HepG2 (cell line): ENCODE measurements around the gene PBLD. TPM values are rescaled to one million over a fixed set of nuclear protein-coding genes. Genes with fewer than 3 reads are reported as not detected.

Source experiments
- BRCA1 ChIP-seq: sonication (generic); formaldehyde crosslinking; IDR thresholded peaks from 2 replicates; pipeline ENCODE4 v1.4.0; 2020; ENCODE audit warnings: missing genetic modification reagents
- CEBPG ChIP-seq: IDR thresholded peaks from 2 replicates; pipeline ENCODE4 v1.6.1; 2016
- HES4 ChIP-seq: sonication (generic); formaldehyde crosslinking; IDR thresholded peaks from 2 replicates; pipeline ENCODE4 v1.9.0; 2021; ENCODE audit warnings: mild to moderate bottlenecking, missing genetic modification reagents, borderline replicate concordance
- HMG20A ChIP-seq: IDR thresholded peaks from 2 replicates; pipeline ENCODE4 v1.6.1; 2016; ENCODE audit warnings: borderline replicate concordance
- HNRNPL ChIP-seq: fragments of 200-400 bp; formaldehyde crosslinking; IDR thresholded peaks from 2 replicates; pipeline ENCODE4 v1.6.1; 2017; ENCODE audit warnings: mild to moderate bottlenecking, low read depth, low read length
- KAT7 ChIP-seq: IDR thresholded peaks from 2 replicates; pipeline ENCODE4 v1.6.1; 2018; ENCODE audit warnings: borderline replicate concordance, missing compliant biosample characterization
- KLF15 ChIP-seq: sonication (generic); formaldehyde crosslinking; IDR thresholded peaks from 2 replicates; pipeline ENCODE4 v1.8.1; 2023; ENCODE audit warnings: borderline replicate concordance, mild to moderate bottlenecking, inconsistent platforms, missing genetic modification reagents, mixed read lengths
- MED1 ChIP-seq: sonication (generic); formaldehyde crosslinking; IDR thresholded peaks from 2 replicates; pipeline ENCODE4 v1.4.0; 2020; ENCODE audit warnings: missing genetic modification reagents
- MED8 ChIP-seq: sonication (generic); formaldehyde crosslinking; IDR thresholded peaks from 2 replicates; pipeline ENCODE4 v1.8.1; 2023; ENCODE audit warnings: mild to moderate bottlenecking, missing genetic modification reagents; ENCODE audit not compliant: insufficient replicate concordance
- MLX ChIP-seq: IDR thresholded peaks from 2 replicates; pipeline ENCODE4 v1.6.1; 2016
- PAX8 ChIP-seq: sonication (generic); formaldehyde crosslinking; IDR thresholded peaks from 2 replicates; pipeline ENCODE4 v1.8.0; 2022; ENCODE audit warnings: mild to moderate bottlenecking, missing genetic modification reagents, borderline replicate concordance
- TCF7L2 ChIP-seq: IDR thresholded peaks from 2 replicates; pipeline ENCODE4 v1.6.1; 2011; ENCODE audit warnings: mild to moderate bottlenecking, low read depth, low read length, moderate library complexity
- TFDP2 ChIP-seq: sonication (generic); formaldehyde crosslinking; IDR thresholded peaks from 2 replicates; pipeline ENCODE4 v1.4.0; 2020; ENCODE audit warnings: missing genetic modification reagents
- ZBTB39 ChIP-seq: sonication (generic); formaldehyde crosslinking; IDR thresholded peaks from 2 replicates; pipeline ENCODE4 v1.5.0; 2020; ENCODE audit warnings: missing genetic modification reagents
- ZBTB42 ChIP-seq: sonication (generic); formaldehyde crosslinking; IDR thresholded peaks from 2 replicates; pipeline ENCODE4 v1.5.0; 2020; ENCODE audit warnings: mild to moderate bottlenecking, missing genetic modification reagents
- ZNF142 ChIP-seq: sonication (generic); formaldehyde crosslinking; IDR thresholded peaks from 2 replicates; pipeline ENCODE4 v1.4.0; 2020; ENCODE audit warnings: missing genetic modification reagents
- ZNF878 ChIP-seq: sonication (generic); formaldehyde crosslinking; IDR thresholded peaks from 2 replicates; pipeline ENCODE4 v1.8.1; 2023; ENCODE audit warnings: mild to moderate bottlenecking, missing genetic modification reagents, moderate library complexity
- ZSCAN31 ChIP-seq: sonication (generic); formaldehyde crosslinking; IDR thresholded peaks from 2 replicates; pipeline ENCODE4 v1.5.0; 2020; ENCODE audit warnings: low read depth, mild to moderate bottlenecking, missing genetic modification reagents
- polyA plus RNA-seq, 8 experiments: library from polyadenylated mRNA; depleted of rRNA in 3 of 8; stranded (reverse) in 7 of 8; unstranded in 1 of 8; fragments of >200 nt; fragmentation: Illumina TruSeq in 4 of 8; extraction: Trizol in 4 of 8; gene quantifications; 2 replicates each; pipeline versions ENCODE4 v1.2.1 to v1.2.3, GENCODE V29; 2011 to 2016; ENCODE audit warnings: low read depth in 4 of 8, missing spikeins in 1 of 8, mixed read lengths in 1 of 8; ENCODE audit not compliant: insufficient read depth in 1 of 8
- total RNA-seq, 5 experiments: library from RNA; depleted of rRNA; stranded (reverse); fragments of >200 nt; fragmentation: Illumina TruSeq; extraction: Trizol; gene quantifications; 2 replicates each; pipeline ENCODE4 v1.2.3, GENCODE V29; 2016; ENCODE audit warnings: low read depth in 1 of 5

PBLD gene
- total and polyA plus RNA-seq, 2 of the 13 experiments (the other 11 are each of a cell fraction or from before 2014, with no cell fraction given), result 0.42 to 3.1 TPM

- peak; percentile 48 for TF ChIP-seq TFDP2 (CRISPR knock-in tag)
- TF ChIP-seq KLF15, result no peak
- no peak; the same call in 1 of the 2 replicates for TF ChIP-seq ZBTB42 (CRISPR knock-in tag)
- TF ChIP-seq MED1 (CRISPR knock-in tag), result peak; percentile 42; the same call in 1 of the 2 replicates
- no peak for TF ChIP-seq KAT7 (CRISPR knock-in tag)
- TF ChIP-seq ZBTB39, result no peak
- TF ChIP-seq ZSCAN31 (CRISPR knock-in tag), result no peak
- peak; percentile 59; the same call in 1 of the 2 replicates for TF ChIP-seq HNRNPL
- 0 out of 2 replicates have a peak, but pooled peaks have one; percentile 12 for TF ChIP-seq ZNF878 (CRISPR knock-in tag)
- TF ChIP-seq MLX, result no peak
- no peak for TF ChIP-seq MED8 (CRISPR knock-in tag)
- no peak for TF ChIP-seq CEBPG (CRISPR knock-in tag)
- peak; percentile 47; the same call in 1 of the 2 replicates for TF ChIP-seq HES4
- TF ChIP-seq BRCA1 (CRISPR knock-in tag), result no peak
- no peak for TF ChIP-seq ZNF142
- peak; percentile 32; the same call in 1 of the 2 replicates for TF ChIP-seq PAX8
- TF ChIP-seq TCF7L2, result no peak
- TF ChIP-seq HMG20A, result no peak
These were observed at the start of gene PBLD (continued) for GRCh38 chr10:68332259-68333057.
